Measurements from ENCODE around the gene ITGA3. TPM values are rescaled to one million over a fixed set of nuclear protein-coding genes. Genes with fewer than 3 reads are reported as not detected.

Gene ITGA3
- total and polyA plus RNA-seq, 2 of the 13 experiments (the other 11 are each of a cell fraction or from before 2014, with no cell fraction given): 0.48 to 0.69 TPM

GRCh38 chr17:50123649-50124349 is 67.9 kb downstream of the ITGA3 start (continued):
- TF ChIP-seq GTF3A (CRISPR knock-in tag; conservative IDR thresholded peaks at IDR 0.05): no peak
- no peak for TF ChIP-seq NAIF1 (CRISPR knock-in tag; IDR thresholded peaks at IDR 0.05; ENCODE audit: borderline replicate concordance)
- TF ChIP-seq, protein P1, sequence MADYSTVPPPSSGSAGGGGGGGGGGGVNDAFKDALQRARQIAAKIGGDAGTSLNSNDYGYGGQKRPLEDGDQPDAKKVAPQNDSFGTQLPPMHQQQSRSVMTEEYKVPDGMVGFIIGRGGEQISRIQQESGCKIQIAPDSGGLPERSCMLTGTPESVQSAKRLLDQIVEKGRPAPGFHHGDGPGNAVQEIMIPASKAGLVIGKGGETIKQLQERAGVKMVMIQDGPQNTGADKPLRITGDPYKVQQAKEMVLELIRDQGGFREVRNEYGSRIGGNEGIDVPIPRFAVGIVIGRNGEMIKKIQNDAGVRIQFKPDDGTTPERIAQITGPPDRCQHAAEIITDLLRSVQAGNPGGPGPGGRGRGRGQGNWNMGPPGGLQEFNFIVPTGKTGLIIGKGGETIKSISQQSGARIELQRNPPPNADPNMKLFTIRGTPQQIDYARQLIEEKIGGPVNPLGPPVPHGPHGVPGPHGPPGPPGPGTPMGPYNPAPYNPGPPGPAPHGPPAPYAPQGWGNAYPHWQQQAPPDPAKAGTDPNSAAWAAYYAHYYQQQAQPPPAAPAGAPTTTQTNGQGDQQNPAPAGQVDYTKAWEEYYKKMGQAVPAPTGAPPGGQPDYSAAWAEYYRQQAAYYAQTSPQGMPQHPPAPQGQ (CRISPR knock-in tag; IDR thresholded peaks at IDR 0.05; ENCODE audit: borderline replicate concordance): no peak
- TF ChIP-seq ZBTB21 (CRISPR knock-in tag; IDR thresholded peaks at IDR 0.05): no peak
- TF ChIP-seq ZSCAN25 (CRISPR knock-in tag; IDR thresholded peaks at IDR 0.05): 0 out of 2 replicates have a peak, but pooled peaks have one; percentile 27
- TF ChIP-seq ZNF788 (CRISPR knock-in tag; IDR thresholded peaks at IDR 0.05; ENCODE audit: borderline replicate concordance): no peak
- TF ChIP-seq NFRKB (IDR thresholded peaks at IDR 0.05): no peak
- TF ChIP-seq, protein P2, sequence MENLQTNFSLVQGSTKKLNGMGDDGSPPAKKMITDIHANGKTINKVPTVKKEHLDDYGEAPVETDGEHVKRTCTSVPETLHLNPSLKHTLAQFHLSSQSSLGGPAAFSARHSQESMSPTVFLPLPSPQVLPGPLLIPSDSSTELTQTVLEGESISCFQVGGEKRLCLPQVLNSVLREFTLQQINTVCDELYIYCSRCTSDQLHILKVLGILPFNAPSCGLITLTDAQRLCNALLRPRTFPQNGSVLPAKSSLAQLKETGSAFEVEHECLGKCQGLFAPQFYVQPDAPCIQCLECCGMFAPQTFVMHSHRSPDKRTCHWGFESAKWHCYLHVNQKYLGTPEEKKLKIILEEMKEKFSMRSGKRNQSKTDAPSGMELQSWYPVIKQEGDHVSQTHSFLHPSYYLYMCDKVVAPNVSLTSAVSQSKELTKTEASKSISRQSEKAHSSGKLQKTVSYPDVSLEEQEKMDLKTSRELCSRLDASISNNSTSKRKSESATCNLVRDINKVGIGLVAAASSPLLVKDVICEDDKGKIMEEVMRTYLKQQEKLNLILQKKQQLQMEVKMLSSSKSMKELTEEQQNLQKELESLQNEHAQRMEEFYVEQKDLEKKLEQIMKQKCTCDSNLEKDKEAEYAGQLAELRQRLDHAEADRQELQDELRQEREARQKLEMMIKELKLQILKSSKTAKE (CRISPR knock-in tag; IDR thresholded peaks at IDR 0.05; ENCODE audit: borderline replicate concordance): no peak
- no peak for TF ChIP-seq ZNF781 (CRISPR knock-in tag; IDR thresholded peaks at IDR 0.05; ENCODE audit: borderline replicate concordance, not compliant biosample characterization)
- no peak for TF ChIP-seq ZNF367 (CRISPR knock-in tag; IDR thresholded peaks at IDR 0.05; ENCODE audit: borderline replicate concordance)
- no peak for TF ChIP-seq ZSCAN9 (CRISPR knock-in tag; IDR thresholded peaks at IDR 0.05; ENCODE audit: borderline replicate concordance)
- TF ChIP-seq MXI1 (IDR thresholded peaks at IDR 0.05; ENCODE audit: borderline replicate concordance, low read depth, low read length): no peak
- TF ChIP-seq TMF1 (CRISPR knock-in tag; IDR thresholded peaks at IDR 0.05; ENCODE audit: low read depth): no peak
- no peak for TF ChIP-seq SPEN (CRISPR knock-in tag; IDR thresholded peaks at IDR 0.05; ENCODE audit: low read depth)
- no peak for TF ChIP-seq RNF219 (CRISPR knock-in tag; IDR thresholded peaks at IDR 0.05)
- TF ChIP-seq HNF4A (CRISPR knock-in tag; IDR thresholded peaks at IDR 0.05): no peak
- TF ChIP-seq TBX2 (CRISPR knock-in tag; IDR thresholded peaks at IDR 0.05; ENCODE audit: borderline replicate concordance): no peak
- TF ChIP-seq ZFP82 (CRISPR knock-in tag; IDR thresholded peaks at IDR 0.05; ENCODE audit: borderline replicate concordance): no peak
- peak; percentile 67 for TF ChIP-seq ZFY (CRISPR knock-in tag; IDR thresholded peaks at IDR 0.05)
- TF ChIP-seq CEBPG (CRISPR knock-in tag; IDR thresholded peaks at IDR 0.05): no peak
- no peak for TF ChIP-seq MEIS2 (CRISPR knock-in tag; IDR thresholded peaks at IDR 0.05)
- TF ChIP-seq KMT2B (CRISPR knock-in tag; IDR thresholded peaks at IDR 0.05): no peak
- TF ChIP-seq ZNF484 (CRISPR knock-in tag; IDR thresholded peaks at IDR 0.05; ENCODE audit: borderline replicate concordance, low read depth): no peak
- TF ChIP-seq HDAC2 (CRISPR knock-in tag; IDR thresholded peaks at IDR 0.05): no peak
- TF ChIP-seq ZNF746 (CRISPR knock-in tag; IDR thresholded peaks at IDR 0.05): no peak
